Measurements from ENCODE around the gene NBEA. TPM values are rescaled to one million over a fixed set of nuclear protein-coding genes. Genes with fewer than 3 reads are reported as not detected.

NBEA gene
- total RNA-seq, 1 donor = 4.0 TPM

GRCh38 chr13:35005051-35005450, 63.0 kb downstream of the NBEA start:
- no peak overlapping the region for H3K4me2 ChIP-seq (ENCODE audit: insufficient read depth, low read length)
- TF ChIP-seq, protein P1, sequence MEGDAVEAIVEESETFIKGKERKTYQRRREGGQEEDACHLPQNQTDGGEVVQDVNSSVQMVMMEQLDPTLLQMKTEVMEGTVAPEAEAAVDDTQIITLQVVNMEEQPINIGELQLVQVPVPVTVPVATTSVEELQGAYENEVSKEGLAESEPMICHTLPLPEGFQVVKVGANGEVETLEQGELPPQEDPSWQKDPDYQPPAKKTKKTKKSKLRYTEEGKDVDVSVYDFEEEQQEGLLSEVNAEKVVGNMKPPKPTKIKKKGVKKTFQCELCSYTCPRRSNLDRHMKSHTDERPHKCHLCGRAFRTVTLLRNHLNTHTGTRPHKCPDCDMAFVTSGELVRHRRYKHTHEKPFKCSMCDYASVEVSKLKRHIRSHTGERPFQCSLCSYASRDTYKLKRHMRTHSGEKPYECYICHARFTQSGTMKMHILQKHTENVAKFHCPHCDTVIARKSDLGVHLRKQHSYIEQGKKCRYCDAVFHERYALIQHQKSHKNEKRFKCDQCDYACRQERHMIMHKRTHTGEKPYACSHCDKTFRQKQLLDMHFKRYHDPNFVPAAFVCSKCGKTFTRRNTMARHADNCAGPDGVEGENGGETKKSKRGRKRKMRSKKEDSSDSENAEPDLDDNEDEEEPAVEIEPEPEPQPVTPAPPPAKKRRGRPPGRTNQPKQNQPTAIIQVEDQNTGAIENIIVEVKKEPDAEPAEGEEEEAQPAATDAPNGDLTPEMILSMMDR (IDR thresholded peaks at IDR 0.05; ENCODE audit: extremely low read depth, low read depth, low read length) = no peak
- H3K36me3 ChIP-seq (ENCODE audit: insufficient read depth, low read length) = no peaks in the 10 kb centered on the region
- H3K27ac ChIP-seq (ENCODE audit: low read depth, low read length) = no peak overlapping the region
- DNase-seq (ENCODE audit: insufficient read length, low spot score, missing footprints) = no peak
- no peaks in the 10 kb centered on the region for H3K4me1 ChIP-seq (ENCODE audit: insufficient read depth, low read length)
- no peak overlapping the region for H2AFZ ChIP-seq (ENCODE audit: low read length)
- H3K27me3 ChIP-seq (ENCODE audit: insufficient read depth, low read length) = no peaks in the 10 kb centered on the region
- no peaks in the 10 kb centered on the region for H4K20me1 ChIP-seq (ENCODE audit: insufficient read depth, low read length)
- H3K79me2 ChIP-seq (ENCODE audit: insufficient read depth, low read length) = no peaks in the 10 kb centered on the region
- no peaks in the 10 kb centered on the region for H3K9me3 ChIP-seq (ENCODE audit: low read depth, low read length)
- no peak overlapping the region for H3K4me3 ChIP-seq (ENCODE audit: insufficient read depth, low read length)

GRCh38 chr13:35014606-35015213, 72.6 kb downstream of the NBEA start:
- DNase-seq (ENCODE audit: insufficient read length, low spot score, missing footprints) = peak; percentile 1
- H3K9me3 ChIP-seq (ENCODE audit: low read depth, low read length) = no peaks in the 10 kb centered on the region
- H3K27me3 ChIP-seq (ENCODE audit: insufficient read depth, low read length) = no peaks in the 10 kb centered on the region
- no peak overlapping the region for H2AFZ ChIP-seq (ENCODE audit: low read length)
- H3K4me3 ChIP-seq (ENCODE audit: insufficient read depth, low read length) = no peak overlapping the region
- no peaks in the 10 kb centered on the region for H3K4me1 ChIP-seq (ENCODE audit: insufficient read depth, low read length)
- no peaks in the 10 kb centered on the region for H4K20me1 ChIP-seq (ENCODE audit: insufficient read depth, low read length)
- no peak overlapping the region for H3K4me2 ChIP-seq (ENCODE audit: insufficient read depth, low read length)
- H3K27ac ChIP-seq (ENCODE audit: low read depth, low read length) = no peak overlapping the region
- TF ChIP-seq, protein P1 (IDR thresholded peaks at IDR 0.05; ENCODE audit: extremely low read depth, low read depth, low read length) = no peak
- H3K36me3 ChIP-seq (ENCODE audit: insufficient read depth, low read length) = no peaks in the 10 kb centered on the region
- H3K79me2 ChIP-seq (ENCODE audit: insufficient read depth, low read length) = no peaks in the 10 kb centered on the region

DNA sequence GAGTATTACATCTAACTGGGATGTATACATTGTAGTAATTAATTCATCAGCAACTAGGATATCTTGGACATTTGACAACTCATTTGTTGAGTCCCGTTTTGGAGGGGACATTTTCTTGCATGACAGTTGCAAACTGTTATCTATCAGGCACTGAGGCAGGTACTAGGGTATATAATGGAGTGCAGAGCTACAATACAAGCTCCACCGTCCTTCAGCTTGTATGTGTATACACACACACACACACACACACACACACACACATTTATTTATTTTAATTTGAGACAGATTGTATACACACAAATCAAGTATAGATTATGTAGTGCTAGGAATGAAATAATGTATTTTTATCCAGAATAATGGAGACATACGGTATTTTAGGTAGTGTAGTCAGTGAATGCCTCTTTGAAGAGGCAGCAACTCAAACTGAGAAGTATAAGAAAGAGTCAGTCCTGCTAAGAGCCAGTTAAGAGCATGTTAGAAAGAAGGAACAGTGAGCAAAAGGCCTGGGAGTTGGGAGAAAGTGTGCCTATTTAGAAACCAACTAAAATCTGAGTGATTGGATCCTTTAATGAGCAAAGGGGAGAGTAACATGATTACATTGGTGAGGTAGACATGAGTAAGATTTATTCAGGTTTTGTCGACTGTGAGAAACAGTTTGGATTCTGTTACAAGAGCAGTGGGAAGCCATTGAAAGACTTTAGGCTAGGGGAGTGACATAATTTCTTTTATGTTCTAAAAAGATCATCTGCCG, 74.5 kb downstream of the NBEA start:
- no peaks in the 10 kb centered on the region for H3K36me3 ChIP-seq (ENCODE audit: insufficient read depth, low read length)
- no peaks in the 10 kb centered on the region for H3K4me1 ChIP-seq (ENCODE audit: insufficient read depth, low read length)
- H3K9me3 ChIP-seq (ENCODE audit: low read depth, low read length) = no peaks in the 10 kb centered on the region
- no peak overlapping the region for H3K4me2 ChIP-seq (ENCODE audit: insufficient read depth, low read length)
- no peaks in the 10 kb centered on the region for H3K27me3 ChIP-seq (ENCODE audit: insufficient read depth, low read length)
- H3K27ac ChIP-seq (ENCODE audit: low read depth, low read length) = no peak overlapping the region
- H3K79me2 ChIP-seq (ENCODE audit: insufficient read depth, low read length) = no peaks in the 10 kb centered on the region
- H3K4me3 ChIP-seq (ENCODE audit: insufficient read depth, low read length) = no peak overlapping the region
- H4K20me1 ChIP-seq (ENCODE audit: insufficient read depth, low read length) = no peaks in the 10 kb centered on the region
- TF ChIP-seq, protein P1 (IDR thresholded peaks at IDR 0.05; ENCODE audit: extremely low read depth, low read depth, low read length) = no peak
- H2AFZ ChIP-seq (ENCODE audit: low read length) = no peak overlapping the region
- DNase-seq (ENCODE audit: insufficient read length, low spot score, missing footprints) = no peak

GRCh38 chr13:35025314-35025713, 83.2 kb downstream of the NBEA start:
- TF ChIP-seq, protein P1 (IDR thresholded peaks at IDR 0.05; ENCODE audit: extremely low read depth, low read depth, low read length) = no peak
- Histone ChIP-seq H3K27me3 (ENCODE audit: insufficient read depth, low read length) (no peaks in the 10 kb centered on the region), H3K4me1 (ENCODE audit: insufficient read depth, low read length) (no peaks in the 10 kb centered on the region), H3K9me3 (ENCODE audit: low read depth, low read length) (peaks cover 2% of the 10 kb centered on the region), H3K4me3 (ENCODE audit: insufficient read depth, low read length) (no peak overlapping the region), H3K4me2 (ENCODE audit: insufficient read depth, low read length) (no peak overlapping the region), H4K20me1 (ENCODE audit: insufficient read depth, low read length) (no peaks in the 10 kb centered on the region), H3K27ac (ENCODE audit: low read depth, low read length) (no peak overlapping the region), H3K36me3 (ENCODE audit: insufficient read depth, low read length) (no peaks in the 10 kb centered on the region), H3K79me2 (ENCODE audit: insufficient read depth, low read length) (no peaks in the 10 kb centered on the region), H2AFZ (ENCODE audit: low read length) (no peak overlapping the region)
- DNase-seq (ENCODE audit: insufficient read length, low spot score, missing footprints) = no peak
